ENCODE measurements around the gene PBX1. TPM values are rescaled to one million over a fixed set of nuclear protein-coding genes. Genes with fewer than 3 reads are reported as not detected.

Gene PBX1
- total RNA-seq, 2 donors from 2014 or later: 0.22 to 0.53 TPM

GRCh38 chr1:164719676-164720439, 160.9 kb downstream of the PBX1 start:
- Mint-ChIP-seq H3K36me3 (ENCODE audit: low read depth) (no peaks in the 10 kb centered on the region), H3K27ac (no peak overlapping the region), H3K4me3 (no peak overlapping the region), H3K4me1 (no peaks in the 10 kb centered on the region), H3K9me3 (no peaks in the 10 kb centered on the region), H3K27me3 (no peaks in the 10 kb centered on the region)
- no peak for ATAC-seq (replicated peaks)

GRCh38 chr1:164720440-164721227, 161.7 kb downstream of the PBX1 start:
- peak; percentile 9 for ATAC-seq (replicated peaks)
- no peak overlapping the region for H3K4me3 Mint-ChIP-seq
- H3K4me1 Mint-ChIP-seq: no peaks in the 10 kb centered on the region

GRCh38 chr1:164721228-164721496, 162.2 kb downstream of the PBX1 start:
- Mint-ChIP-seq H3K4me3 (no peak overlapping the region), H3K4me1 (no peaks in the 10 kb centered on the region), H3K27ac (no peak overlapping the region), H3K36me3 (ENCODE audit: low read depth) (no peaks in the 10 kb centered on the region), H3K27me3 (no peaks in the 10 kb centered on the region), H3K9me3 (no peaks in the 10 kb centered on the region)
- ATAC-seq (replicated peaks): no peak

More at GRCh38 chr1:164720440-164721227, 161.7 kb downstream of the PBX1 start:
- Mint-ChIP-seq H3K27ac (no peak overlapping the region), H3K9me3 (no peaks in the 10 kb centered on the region), H3K36me3 (ENCODE audit: low read depth) (no peaks in the 10 kb centered on the region), H3K27me3 (no peaks in the 10 kb centered on the region)

GRCh38 chr1:164723296-164723798, 164.4 kb downstream of the PBX1 start:
- no peaks in the 10 kb centered on the region for H3K36me3 Mint-ChIP-seq (ENCODE audit: low read depth)
- H3K27ac Mint-ChIP-seq: no peak overlapping the region

GRCh38 chr1:164725401-164725800, 166.4 kb downstream of the PBX1 start:
- no peak for ATAC-seq (replicated peaks)
- Mint-ChIP-seq H3K4me3 (no peak overlapping the region), H3K9me3 (no peaks in the 10 kb centered on the region), H3K27ac (no peak overlapping the region), H3K36me3 (ENCODE audit: low read depth) (no peaks in the 10 kb centered on the region), H3K27me3 (no peaks in the 10 kb centered on the region), H3K4me1 (no peaks in the 10 kb centered on the region)

More at GRCh38 chr1:164723296-164723798, 164.4 kb downstream of the PBX1 start:
- no peaks in the 10 kb centered on the region for H3K27me3 Mint-ChIP-seq
- no peaks in the 10 kb centered on the region for H3K9me3 Mint-ChIP-seq
- no peak for ATAC-seq (replicated peaks)
- no peak overlapping the region for H3K4me3 Mint-ChIP-seq
- no peaks in the 10 kb centered on the region for H3K4me1 Mint-ChIP-seq

GRCh38 chr1:164726235-164726634, 167.3 kb downstream of the PBX1 start:
- no peak for ATAC-seq (replicated peaks)
- Mint-ChIP-seq H3K9me3 (peaks cover 3% of the 10 kb centered on the region), H3K36me3 (ENCODE audit: low read depth) (no peaks in the 10 kb centered on the region), H3K27me3 (no peaks in the 10 kb centered on the region), H3K4me1 (no peaks in the 10 kb centered on the region), H3K4me3 (no peak overlapping the region), H3K27ac (no peak overlapping the region)

GRCh38 chr1:164728719-164729118, 169.7 kb downstream of the PBX1 start:
- no peak for ATAC-seq (replicated peaks)
- no peaks in the 10 kb centered on the region for H3K36me3 Mint-ChIP-seq (ENCODE audit: low read depth)
- H3K27ac Mint-ChIP-seq: no peak overlapping the region
- H3K27me3 Mint-ChIP-seq: no peaks in the 10 kb centered on the region
- H3K4me1 Mint-ChIP-seq: no peaks in the 10 kb centered on the region
- H3K4me3 Mint-ChIP-seq: no peak overlapping the region
- H3K9me3 Mint-ChIP-seq: peaks cover 3% of the 10 kb centered on the region

- Mint-ChIP-seq H3K4me3 (no peak overlapping the region), H3K9me3 (peaks cover 4% of the 10 kb centered on the region), H3K27me3 (no peaks in the 10 kb centered on the region), H3K27ac (no peak overlapping the region), H3K4me1 (no peaks in the 10 kb centered on the region), H3K36me3 (ENCODE audit: low read depth) (no peaks in the 10 kb centered on the region)
- ATAC-seq (replicated peaks): no peak
Observed at GRCh38 chr1:164731161-164731876, 172.3 kb downstream of the PBX1 start.

- no peak for ATAC-seq (replicated peaks)
- H3K36me3 Mint-ChIP-seq (ENCODE audit: low read depth): no peaks in the 10 kb centered on the region
- H3K4me3 Mint-ChIP-seq: no peak overlapping the region
- H3K27me3 Mint-ChIP-seq: no peaks in the 10 kb centered on the region
- no peaks in the 10 kb centered on the region for H3K4me1 Mint-ChIP-seq
- H3K9me3 Mint-ChIP-seq: peaks cover 6% of the 10 kb centered on the region
- no peak overlapping the region for H3K27ac Mint-ChIP-seq
Observed at GRCh38 chr1:164733070-164733469, 174.1 kb downstream of the PBX1 start.

GRCh38 chr1:164733734-164734133, 174.8 kb downstream of the PBX1 start:
- Mint-ChIP-seq H3K27me3 (no peaks in the 10 kb centered on the region), H3K4me3 (no peak overlapping the region), H3K9me3 (peaks cover 6% of the 10 kb centered on the region), H3K4me1 (no peaks in the 10 kb centered on the region), H3K36me3 (ENCODE audit: low read depth) (no peaks in the 10 kb centered on the region), H3K27ac (no peak overlapping the region)
- no peak for ATAC-seq (replicated peaks)

GRCh38 chr1:164735315-164736052, 176.5 kb downstream of the PBX1 start:
- H3K27ac Mint-ChIP-seq: no peak overlapping the region
- no peak for ATAC-seq (replicated peaks)
- H3K4me1 Mint-ChIP-seq: no peaks in the 10 kb centered on the region
- no peak overlapping the region for H3K4me3 Mint-ChIP-seq
- H3K9me3 Mint-ChIP-seq: peaks cover 6% of the 10 kb centered on the region
- H3K27me3 Mint-ChIP-seq: no peaks in the 10 kb centered on the region
- H3K36me3 Mint-ChIP-seq (ENCODE audit: low read depth): no peaks in the 10 kb centered on the region

GRCh38 chr1:164736137-164736536, 177.2 kb downstream of the PBX1 start:
- H3K4me3 Mint-ChIP-seq: no peak overlapping the region
- peaks cover 3% of the 10 kb centered on the region for H3K9me3 Mint-ChIP-seq
- H3K27me3 Mint-ChIP-seq: no peaks in the 10 kb centered on the region
- H3K4me1 Mint-ChIP-seq: no peaks in the 10 kb centered on the region
- no peak for ATAC-seq (replicated peaks)
- no peaks in the 10 kb centered on the region for H3K36me3 Mint-ChIP-seq (ENCODE audit: low read depth)
- no peak overlapping the region for H3K27ac Mint-ChIP-seq

GRCh38 chr1:164739189-164739588, 180.2 kb downstream of the PBX1 start:
- H3K36me3 Mint-ChIP-seq (ENCODE audit: low read depth): no peaks in the 10 kb centered on the region
- no peak overlapping the region for H3K27ac Mint-ChIP-seq
- no peaks in the 10 kb centered on the region for H3K27me3 Mint-ChIP-seq
- H3K4me3 Mint-ChIP-seq: no peak overlapping the region
- no peak for ATAC-seq (replicated peaks)
- peaks cover 3% of the 10 kb centered on the region for H3K9me3 Mint-ChIP-seq
- no peaks in the 10 kb centered on the region for H3K4me1 Mint-ChIP-seq

GRCh38 chr1:164740000-164740526, 181.1 kb downstream of the PBX1 start:
- Mint-ChIP-seq H3K27ac (no peak overlapping the region), H3K4me3 (no peak overlapping the region), H3K4me1 (no peaks in the 10 kb centered on the region), H3K9me3 (peaks cover 3% of the 10 kb centered on the region), H3K36me3 (ENCODE audit: low read depth) (no peaks in the 10 kb centered on the region), H3K27me3 (no peaks in the 10 kb centered on the region)
- ATAC-seq (replicated peaks): no peak

Data from activated T-helper 17 cell treated with anti-CD3 and anti-CD28 coated beads, Interleukin-2, amount 50 U/mL, for 72 hours (primary cell).